Vagina (tissue), 2 donors: ENCODE measurements around the gene ARFGAP2. TPM values are rescaled to one million over a fixed set of nuclear protein-coding genes. Genes with fewer than 3 reads are reported as not detected.
"Not testable (repeated sequence)": the region's sequence is repeated elsewhere in the genome, so short reads cannot be mapped to it uniquely, and the experiment has no call there.

Experiments
- DNase-seq, 2 donors: peaks; one replicate each; pipeline ENCODE4 v3.0.0-alpha.2; 2017; ENCODE audit errors: extremely low spot score in 2 of 2
- H3K27ac ChIP-seq: fragments of 200-600 bp; sonication (generic); one replicate; pipeline ENCODE4 v1.5.1; 2019
- H3K27me3 ChIP-seq: fragments of 200-600 bp; sonication (generic); one replicate; pipeline ENCODE4 v1.5.1; 2019
- H3K36me3 ChIP-seq, 2 donors: fragments of 200-600 bp; sonication (generic); one replicate each; pipeline ENCODE4 v1.5.1; 2017 to 2019
- H3K4me1 ChIP-seq: fragments of 200-600 bp; sonication (generic); one replicate; pipeline ENCODE4 v1.5.1; 2019
- H3K4me3 ChIP-seq, 2 donors: fragments of 200-600 bp; sonication (generic); 1 replicate in 1 of 2; 2 replicates in 1 of 2; pipeline ENCODE4 v1.5.1; 2016 to 2019
- H3K9me3 ChIP-seq: fragments of 200-600 bp; sonication (generic); one replicate; pipeline ENCODE4 v1.5.1; 2019
- CTCF ChIP-seq, 3 experiments: fragments of 450-650 bp in 2 of 3; fragments of 200-600 bp in 1 of 3; sonication (generic) in 1 of 3; IDR thresholded peaks; one replicate each; pipeline ENCODE4 v1.5.1; 2017 to 2019; ENCODE audit warnings: antibody characterized with exemption in 3 of 3, mild to moderate bottlenecking in 2 of 3, moderate library complexity in 2 of 3
- POLR2A ChIP-seq, 2 donors: fragments of 450-650 bp; IDR thresholded peaks; one replicate each; pipeline ENCODE4 v1.6.1; 2017; ENCODE audit warnings: antibody characterized with exemption in 2 of 2, mild to moderate bottlenecking in 2 of 2, moderate library complexity in 2 of 2
- POLR2AphosphoS5 ChIP-seq, 2 donors: sonication (generic); formaldehyde crosslinking; IDR thresholded peaks; one replicate each; pipeline ENCODE4 v1.9.0; 2017; ENCODE audit warnings: antibody characterized with exemption in 2 of 2, mild to moderate bottlenecking in 2 of 2, low read depth in 1 of 2; ENCODE audit not compliant: insufficient read depth in 1 of 2
- intact Hi-C: fragments of 100-400 bp; cut with DNase I; formaldehyde crosslinking; loops from one replicate; pipeline ENCODE4 v1.15.1; 2023
- total RNA-seq: library from RNA; depleted of rRNA; stranded (reverse); fragments of >200 nt; gene quantifications from one replicate; pipeline ENCODE4 v1.2.3, GENCODE V29; 2016

The ARFGAP2 gene
- total RNA-seq, 1 donor from 2014 or later: 79.3 TPM

GRCh38 chr11:47216121-47216798 lies 39.6 kb upstream of the ARFGAP2 start:
- DNase-seq: no peak
- peak overlapping the region; percentile 97 for H3K27ac ChIP-seq
- intact Hi-C loops: loop anchor here (5.0 kb wide), 1 partner anchor 41 kb away; the partner anchor contains the start of gene NR1H3

GRCh38 chr11:47215366-47215910 lies 38.8 kb upstream of the ARFGAP2 start:
- Histone ChIP-seq H3K27ac (peak overlapping the region; percentile 97), H3K4me3 (peak overlapping the region; percentile 46 to 71), H3K4me1 (peaks cover 36% of the 10 kb centered on the region), H3K9me3 (no peaks in the 10 kb centered on the region), H3K36me3 (peaks cover 0 to 13% of the 10 kb centered on the region in 2 donors), H3K27me3 (no peaks in the 10 kb centered on the region)
- intact Hi-C loops: loop anchor here (5.0 kb wide), 1 partner anchor 42 kb away; the partner anchor contains the start of gene NR1H3
- no peak for DNase-seq
- TF ChIP-seq POLR2AphosphoS5 (IDR thresholded peaks at IDR 0.05; ENCODE audit: insufficient read depth in 1 of 2, low read depth in 1 of 2) (no peak), CTCF (IDR thresholded peaks at IDR 0.05) (no peak), POLR2A (IDR thresholded peaks at IDR 0.05) (no peak)

More at GRCh38 chr11:47216121-47216798, 39.6 kb upstream of the ARFGAP2 start:
- H3K4me1 ChIP-seq: peaks cover 36% of the 10 kb centered on the region
- no peaks in the 10 kb centered on the region for H3K9me3 ChIP-seq
- H3K36me3 ChIP-seq: peaks cover 0 to 13% of the 10 kb centered on the region in 2 donors
- peak; percentile 22 to 55 for TF ChIP-seq POLR2AphosphoS5 (IDR thresholded peaks at IDR 0.05; ENCODE audit: insufficient read depth in 1 of 2, low read depth in 1 of 2)
- TF ChIP-seq POLR2A (IDR thresholded peaks at IDR 0.05): no peak
- H3K4me3 ChIP-seq: peak overlapping the region; percentile 46 to 71
- H3K27me3 ChIP-seq: no peaks in the 10 kb centered on the region

- H3K9me3 ChIP-seq: no peaks in the 10 kb centered on the region
- peak overlapping the region; percentile 97 for H3K27ac ChIP-seq
- peaks cover 0 to 4% of the 10 kb centered on the region in 2 donors for H3K36me3 ChIP-seq
- DNase-seq: peak in 1 of 2 donors; percentile 96
- intact Hi-C loops: loop anchor here (5.0 kb wide), 1 partner anchor 37 kb away; the partner anchor contains the start of gene ARFGAP2
- no peaks in the 10 kb centered on the region for H3K27me3 ChIP-seq
- TF ChIP-seq POLR2AphosphoS5 (IDR thresholded peaks at IDR 0.05; ENCODE audit: insufficient read depth in 1 of 2, low read depth in 1 of 2): peak in 1 of 2 donors; percentile 7
- no peak for TF ChIP-seq CTCF (IDR thresholded peaks at IDR 0.05)
- TF ChIP-seq POLR2A (IDR thresholded peaks at IDR 0.05): peak in 1 of 2 donors; percentile 48
- peak overlapping the region; percentile 46 to 71 for H3K4me3 ChIP-seq
- H3K4me1 ChIP-seq: peaks cover 36% of the 10 kb centered on the region
These were observed 37.4 kb upstream of the ARFGAP2 start for GRCh38 chr11:47213950-47214565.

- Histone ChIP-seq H3K27ac (no peak overlapping the region), H3K4me3 (no peak overlapping the region), H3K36me3 (no peaks in the 10 kb centered on the region), H3K4me1 (peaks cover 33% of the 10 kb centered on the region), H3K9me3 (no peaks in the 10 kb centered on the region), H3K27me3 (no peaks in the 10 kb centered on the region)
- TF ChIP-seq POLR2AphosphoS5 (IDR thresholded peaks at IDR 0.05; ENCODE audit: insufficient read depth in 1 of 2, low read depth in 1 of 2) (no peak), POLR2A (IDR thresholded peaks at IDR 0.05) (no peak), CTCF (IDR thresholded peaks at IDR 0.05) (no peak)
- intact Hi-C loops: loop anchor here (5.0 kb wide), 1 partner anchor 36 kb away; the partner anchor contains the start of gene ARFGAP2
- DNase-seq: no peak
These were observed 36.3 kb upstream of the ARFGAP2 start for GRCh38 chr11:47212938-47213337.

- Histone ChIP-seq H3K27me3 (no peaks in the 10 kb centered on the region), H3K27ac (no peak overlapping the region), H3K4me3 (no peak overlapping the region), H3K36me3 (no peaks in the 10 kb centered on the region), H3K9me3 (no peaks in the 10 kb centered on the region), H3K4me1 (peaks cover 3% of the 10 kb centered on the region)
- DNase-seq: no peak
- intact Hi-C loops: no loop called here
- no peak for TF ChIP-seq POLR2AphosphoS5 (IDR thresholded peaks at IDR 0.05; ENCODE audit: insufficient read depth in 1 of 2, low read depth in 1 of 2)
These were observed 31.9 kb upstream of the ARFGAP2 start for GRCh38 chr11:47208628-47209027.

- H3K27me3 ChIP-seq, intact Hi-C loops, H3K27ac ChIP-seq, H3K4me1 ChIP-seq, DNase-seq, H3K36me3 ChIP-seq, H3K4me3 ChIP-seq, H3K9me3 ChIP-seq: not testable (repeated sequence)
These were observed 31.4 kb upstream of the ARFGAP2 start for GRCh38 chr11:47208008-47208552.
